GM12872 (cell line): Measurements from ENCODE around the gene CCNJL.

Experiments used
- TF ChIP-seq, protein P1 (sequence below): IDR thresholded peaks from 3 replicates; pipeline ENCODE4 v1.5.1; 2011; ENCODE audit warnings: low read depth, mild to moderate bottlenecking, low read length, moderate library complexity; ENCODE audit not compliant: insufficient read depth

The CCNJL gene

DNA sequence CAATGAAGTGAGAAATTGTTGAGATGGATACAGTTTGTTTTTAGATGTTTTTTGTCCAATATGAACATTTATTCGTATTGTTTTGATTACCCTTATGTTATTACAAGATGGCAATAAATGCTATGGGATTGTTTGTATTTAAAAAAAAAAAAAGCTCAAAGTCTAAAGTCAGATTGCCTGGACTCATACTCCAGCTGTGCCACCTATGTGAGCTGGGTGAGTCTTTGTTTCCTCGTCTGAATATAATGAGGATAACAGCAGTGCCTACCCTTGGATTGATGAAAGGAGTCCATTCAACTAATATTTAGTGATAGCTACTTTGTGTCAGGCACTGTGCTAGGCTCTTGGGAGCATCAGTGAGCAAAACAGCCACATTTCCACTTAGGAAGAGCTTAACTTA, 14.6 kb upstream of the CCNJL start:
- TF ChIP-seq, protein P1, sequence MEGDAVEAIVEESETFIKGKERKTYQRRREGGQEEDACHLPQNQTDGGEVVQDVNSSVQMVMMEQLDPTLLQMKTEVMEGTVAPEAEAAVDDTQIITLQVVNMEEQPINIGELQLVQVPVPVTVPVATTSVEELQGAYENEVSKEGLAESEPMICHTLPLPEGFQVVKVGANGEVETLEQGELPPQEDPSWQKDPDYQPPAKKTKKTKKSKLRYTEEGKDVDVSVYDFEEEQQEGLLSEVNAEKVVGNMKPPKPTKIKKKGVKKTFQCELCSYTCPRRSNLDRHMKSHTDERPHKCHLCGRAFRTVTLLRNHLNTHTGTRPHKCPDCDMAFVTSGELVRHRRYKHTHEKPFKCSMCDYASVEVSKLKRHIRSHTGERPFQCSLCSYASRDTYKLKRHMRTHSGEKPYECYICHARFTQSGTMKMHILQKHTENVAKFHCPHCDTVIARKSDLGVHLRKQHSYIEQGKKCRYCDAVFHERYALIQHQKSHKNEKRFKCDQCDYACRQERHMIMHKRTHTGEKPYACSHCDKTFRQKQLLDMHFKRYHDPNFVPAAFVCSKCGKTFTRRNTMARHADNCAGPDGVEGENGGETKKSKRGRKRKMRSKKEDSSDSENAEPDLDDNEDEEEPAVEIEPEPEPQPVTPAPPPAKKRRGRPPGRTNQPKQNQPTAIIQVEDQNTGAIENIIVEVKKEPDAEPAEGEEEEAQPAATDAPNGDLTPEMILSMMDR, result no peak

DNA sequence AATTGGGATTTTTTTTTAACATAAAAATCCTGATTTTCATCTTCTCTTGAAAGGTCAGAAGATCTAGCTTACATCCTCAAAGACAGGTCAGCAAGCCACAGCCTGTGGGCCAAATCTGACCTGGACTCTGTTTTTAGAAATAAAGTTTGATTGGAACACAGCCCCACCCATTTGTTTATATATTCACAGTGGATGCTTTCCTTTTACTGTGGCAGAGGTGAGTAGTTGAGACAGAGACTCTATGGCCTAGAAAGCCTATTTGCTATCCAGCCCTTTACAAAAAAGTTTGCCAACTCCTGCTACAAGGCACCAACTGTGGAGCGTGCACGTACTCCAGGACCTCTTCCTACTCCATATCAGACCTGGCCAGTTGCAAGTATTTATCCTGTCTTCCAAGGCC, 13.4 kb upstream of the CCNJL start:
- TF ChIP-seq, protein P1, result no peak

DNA sequence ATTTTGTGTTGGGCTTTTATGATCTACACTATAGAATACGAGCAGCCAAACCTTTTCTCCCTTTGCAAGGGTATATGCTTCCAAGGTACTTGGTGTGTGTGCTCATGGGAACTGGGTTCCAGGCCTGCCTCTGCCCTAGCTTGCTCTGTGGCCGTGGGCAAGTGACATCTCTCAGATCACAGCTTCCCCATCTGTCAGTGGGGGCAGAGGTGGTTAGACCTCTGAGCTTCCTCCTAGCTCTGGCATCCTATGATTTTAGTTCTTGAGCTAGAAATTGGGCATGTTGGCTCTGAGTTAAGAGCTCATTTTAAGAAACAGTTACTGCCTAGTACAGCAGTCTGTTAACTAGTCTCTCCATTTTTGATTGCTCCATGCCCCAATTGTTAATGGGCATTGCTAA, 12.5 kb upstream of the CCNJL start:
- TF ChIP-seq, protein P1, result no peak

GRCh38 chr5:160318409-160318808, 6.0 kb upstream of the CCNJL start:
- TF ChIP-seq, protein P1, result no peak

- TF ChIP-seq, protein P1, result no peak
These were observed 5.1 kb upstream of the CCNJL start for GRCh38 chr5:160317434-160317833.

DNA sequence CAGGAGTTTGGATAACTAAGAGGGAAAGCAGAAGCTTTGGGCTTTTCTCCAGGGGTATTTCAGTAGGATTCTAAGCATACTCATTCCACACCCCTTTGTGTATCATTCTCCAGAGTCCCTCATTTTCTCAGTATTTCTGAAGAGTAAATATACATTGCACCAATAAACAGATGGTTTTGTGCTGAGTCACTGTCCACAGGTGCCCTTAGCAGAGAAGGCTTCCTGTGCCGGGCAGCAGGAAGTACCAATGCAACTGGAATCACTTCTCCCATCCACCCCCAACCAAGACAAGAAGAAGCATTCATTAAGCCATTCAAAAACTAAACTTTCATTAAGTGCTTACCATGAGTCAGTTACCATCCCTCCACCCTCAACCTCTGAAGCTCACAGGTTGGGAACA, 3.6 kb upstream of the CCNJL start:
- TF ChIP-seq, protein P1, result no peak

- TF ChIP-seq, protein P1, result no peak
These were observed 780 bp upstream of the CCNJL start for GRCh38 chr5:160312960-160313727.
